Fibroblast of skin of right quadriceps (primary cell): ENCODE data around the gene PTPRH.
"Not testable (repeated sequence)": the region's sequence is repeated elsewhere in the genome, so short reads cannot be mapped to it uniquely, and the experiment has no call there.

Experiments
- DNase-seq: peaks from one replicate; pipeline ENCODE4 v3.0.0-alpha.2; 2013

PTPRH gene

GRCh38 chr19:55176076-55176475 lies 33.2 kb downstream of the PTPRH start:
- no peak for DNase-seq

GRCh38 chr19:55175117-55175867 lies 34.0 kb downstream of the PTPRH start:
- DNase-seq, result no peak

GRCh38 chr19:55174425-55175116 lies 34.7 kb downstream of the PTPRH start:
- no peak for DNase-seq

GRCh38 chr19:55173714-55174409 lies 35.4 kb downstream of the PTPRH start:
- peak; percentile 76 for DNase-seq

GRCh38 chr19:55173186-55173713 lies 36.1 kb downstream of the PTPRH start:
- no peak for DNase-seq

- peak; percentile 69 for DNase-seq
These were observed 36.6 kb downstream of the PTPRH start for GRCh38 chr19:55172741-55173140.

GRCh38 chr19:55172318-55172717 lies 37.0 kb downstream of the PTPRH start:
- not testable (repeated sequence) for DNase-seq

- DNase-seq, result no peak
These were observed 37.9 kb downstream of the PTPRH start for GRCh38 chr19:55171440-55171839.

- DNase-seq, result no peak
These were observed 40.2 kb downstream of the PTPRH start for GRCh38 chr19:55169136-55169535.

- DNase-seq, result peak; percentile 98
These were observed 42.6 kb downstream of the PTPRH start, which contains the start of gene DNAAF3 for GRCh38 chr19:55166530-55167268. Gene DNAAF3, minus strand, starts transcription at chr19:55166613. Its CDS starts 200 bp downstream, at chr19:55166413.

- DNase-seq, result peak; percentile 64
These were observed 43.3 kb downstream of the PTPRH start for GRCh38 chr19:55165952-55166529.

GRCh38 chr19:55161571-55162322 lies 47.6 kb downstream of the PTPRH start:
- DNase-seq, result no peak

GRCh38 chr19:55160986-55161365 lies 48.3 kb downstream of the PTPRH start:
- no peak for DNase-seq

- DNase-seq, result peak; percentile 80
These were observed 48.9 kb downstream of the PTPRH start for GRCh38 chr19:55160128-55160985.

- DNase-seq, result no peak
These were observed 50.2 kb downstream of the PTPRH start for GRCh38 chr19:55158848-55159749.

GRCh38 chr19:55158423-55158822 lies 50.9 kb downstream of the PTPRH start:
- no peak for DNase-seq

GRCh38 chr19:55157064-55157908 lies 52.0 kb downstream of the PTPRH start, which contains the start of gene TNNI3:
Gene TNNI3, minus strand, starts transcription at chr19:55157732. Its CDS starts 143 bp downstream, at chr19:55157589.
- DNase-seq, result no peak
